Stomach (tissue), 9 donors: Measurements from ENCODE around the gene USP7. TPM values are rescaled to one million over a fixed set of nuclear protein-coding genes. Genes with fewer than 3 reads are reported as not detected.

Experiments used
- DNase-seq, 2 donors: peaks; one replicate each; pipeline versions ENCODE4 v3.0.0 to v3.0.0-alpha.2; 2013 to 2019
- H3K27ac ChIP-seq, 5 donors: fragments of 200-600 bp in 4 of 5; sonication (generic) in 4 of 5; one replicate each; pipeline ENCODE4 v1.5.1; 2013 to 2019; ENCODE audit warnings: mild to moderate bottlenecking in 1 of 5, moderate library complexity in 1 of 5
- H3K27me3 ChIP-seq, 3 donors: fragments of 200-600 bp; sonication (generic); one replicate each; pipeline ENCODE4 v1.5.1; 2017 to 2019; ENCODE audit warnings: mixed run types in 1 of 3
- H3K36me3 ChIP-seq, 4 donors: fragments of 200-600 bp; sonication (generic); 1 replicate in 3 of 4; 2 replicates in 1 of 4; pipeline ENCODE4 v1.5.1; 2016 to 2019
- H3K4me1 ChIP-seq, 4 donors: fragments of 200-600 bp; sonication (generic); one replicate each; pipeline ENCODE4 v1.5.1; 2016 to 2019
- H3K4me3 ChIP-seq, 4 donors: fragments of 200-600 bp; sonication (generic) in 3 of 4; one replicate each; pipeline ENCODE4 v1.5.1; 2016 to 2019; ENCODE audit warnings: mild to moderate bottlenecking in 1 of 4
- H3K9me3 ChIP-seq, 4 donors: fragments of 200-600 bp; sonication (generic); one replicate each; pipeline ENCODE4 v1.5.1; 2016 to 2019
- CTCF ChIP-seq, 7 experiments: fragments of 450-650 bp in 4 of 7; fragments of 200-600 bp in 3 of 7; sonication (generic) in 3 of 7; IDR thresholded peaks; one replicate each; pipeline ENCODE4 v1.5.1; 2016 to 2019; ENCODE audit warnings: antibody characterized with exemption in 7 of 7, control low read depth in 2 of 7, mild to moderate bottlenecking in 1 of 7
- EP300 ChIP-seq: sonication (generic); formaldehyde crosslinking; IDR thresholded peaks from one replicate; pipeline ENCODE4 v1.6.1; 2017; ENCODE audit warnings: antibody characterized with exemption
- POLR2A ChIP-seq, 4 donors: fragments of 450-650 bp; IDR thresholded peaks; one replicate each; pipeline ENCODE4 v1.6.1; 2016; ENCODE audit warnings: antibody characterized with exemption in 4 of 4, control low read depth in 2 of 4, mild to moderate bottlenecking in 1 of 4, moderate library complexity in 1 of 4
- POLR2AphosphoS5 ChIP-seq, 3 donors: sonication (generic); formaldehyde crosslinking; IDR thresholded peaks; one replicate each; pipeline ENCODE4 v1.6.1; 2016; ENCODE audit warnings: antibody characterized with exemption in 3 of 3
- WGBS, 5 donors: extraction: QIAGEN DNeasy Blood & Tissue Kit in 3 of 5; methylation state at CpG; one replicate each; pipeline versions ENCODE4 v1.1.5 to v1.1.7; 2013 to 2018; 5-methylcytosine and 5-hydroxymethylcytosine counted together
- intact Hi-C: fragments of 100-400 bp; cut with DNase I; formaldehyde crosslinking; loops from one replicate; pipeline ENCODE4 v1.15.1; 2023; ENCODE audit warnings: low total_unique reads
- polyA plus RNA-seq, 3 donors: library from polyadenylated mRNA; stranded (reverse); fragments of 200-250 nt; gene quantifications; one replicate each; pipeline ENCODE4 v1.2.3, GENCODE V29; 2013
- total RNA-seq, 5 donors: library from RNA; depleted of rRNA; stranded (reverse); fragments of >200 nt; gene quantifications; one replicate each; pipeline versions ENCODE4 v1.1.0 to v1.2.3, GENCODE V29; 2014 to 2016
- donor health status: healthy with polysubstance abuse.
- donor health status: Bipolar disorder and iron deficiency.
- donor health status: healthy.

Gene USP7
- total and polyA plus RNA-seq, 8 donors: 19.3 to 171 (median 58.0) TPM

DNA sequence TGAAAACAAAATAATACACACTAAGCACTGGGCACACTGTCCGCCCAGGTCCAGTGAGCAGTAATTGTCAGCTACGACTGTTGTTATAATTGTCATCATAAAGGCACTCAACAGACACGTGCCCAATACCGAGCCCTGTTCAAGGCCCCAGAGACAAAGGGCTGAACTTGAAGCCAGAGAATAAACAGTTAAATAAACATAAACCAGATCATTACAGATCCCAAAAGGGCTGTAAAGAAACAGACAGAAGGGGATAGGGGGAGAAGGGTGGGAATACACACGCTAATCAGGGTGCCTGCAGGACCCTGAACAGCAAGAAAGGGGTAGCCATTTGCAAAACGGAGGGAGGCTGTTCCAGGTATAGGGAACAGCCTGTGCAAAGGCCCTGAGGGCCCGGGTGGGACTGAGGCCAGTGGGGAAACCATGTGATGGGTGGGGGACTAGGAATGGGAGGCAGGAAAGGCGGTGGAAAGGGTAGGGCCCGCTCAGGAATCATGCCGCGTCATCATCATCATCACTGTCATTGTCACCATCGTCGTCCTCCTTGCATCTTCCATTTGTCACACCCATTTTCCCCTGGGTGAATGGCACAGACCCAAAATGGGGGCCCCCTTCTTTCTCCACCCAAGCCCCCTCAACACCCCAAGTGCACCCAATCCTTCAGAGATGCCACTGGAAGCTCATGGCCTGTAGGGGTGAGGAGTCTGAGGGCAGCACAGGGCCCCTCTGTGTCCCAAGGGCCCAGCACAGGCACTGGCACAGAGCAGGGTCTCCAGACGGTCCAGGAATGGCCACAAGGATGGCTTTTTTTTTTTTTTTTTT lies 101.2 kb downstream of the USP7 start:
- DNase-seq: no peak
- Histone ChIP-seq H3K27ac (peak overlapping the region in 4 of 5 donors; percentile 68 to 94 (median 81)), H3K4me3 (no peak overlapping the region), H3K27me3 (no peaks in the 10 kb centered on the region), H3K9me3 (no peaks in the 10 kb centered on the region), H3K36me3 (peaks cover 16 to 19% (median 18%) of the 10 kb centered on the region in 4 donors), H3K4me1 (peaks cover 77 to 94% (median 90%) of the 10 kb centered on the region in 4 donors)
- intact Hi-C loops: no loop called here
- TF ChIP-seq CTCF (IDR thresholded peaks at IDR 0.05) (no peak), EP300 (no peak), POLR2A (IDR thresholded peaks at IDR 0.05) (no peak), POLR2AphosphoS5 (IDR thresholded peaks at IDR 0.05) (no peak)
- 74 to 85% (median 79%) methylated on average over 14 of the region's 14 CpGs for WGBS, 5 donors

GRCh38 chr16:8861563-8862308 lies 102.0 kb downstream of the USP7 start:
- Histone ChIP-seq H3K9me3 (no peaks in the 10 kb centered on the region), H3K27me3 (no peaks in the 10 kb centered on the region), H3K4me1 (peaks cover 72 to 86% (median 83%) of the 10 kb centered on the region in 4 donors), H3K4me3 (no peak overlapping the region), H3K36me3 (peaks cover 19 to 23% (median 22%) of the 10 kb centered on the region in 4 donors), H3K27ac (peak overlapping the region; percentile 62 to 94 (median 74))
- no peak for DNase-seq
- WGBS, 5 donors: 61 to 81% (median 63%) methylated on average over 9 to 14 of the region's 14 CpGs
- TF ChIP-seq POLR2AphosphoS5 (IDR thresholded peaks at IDR 0.05) (peak in 1 of 3 donors; percentile 10), CTCF (IDR thresholded peaks at IDR 0.05) (no peak)
- intact Hi-C loops: no loop called here

DNA sequence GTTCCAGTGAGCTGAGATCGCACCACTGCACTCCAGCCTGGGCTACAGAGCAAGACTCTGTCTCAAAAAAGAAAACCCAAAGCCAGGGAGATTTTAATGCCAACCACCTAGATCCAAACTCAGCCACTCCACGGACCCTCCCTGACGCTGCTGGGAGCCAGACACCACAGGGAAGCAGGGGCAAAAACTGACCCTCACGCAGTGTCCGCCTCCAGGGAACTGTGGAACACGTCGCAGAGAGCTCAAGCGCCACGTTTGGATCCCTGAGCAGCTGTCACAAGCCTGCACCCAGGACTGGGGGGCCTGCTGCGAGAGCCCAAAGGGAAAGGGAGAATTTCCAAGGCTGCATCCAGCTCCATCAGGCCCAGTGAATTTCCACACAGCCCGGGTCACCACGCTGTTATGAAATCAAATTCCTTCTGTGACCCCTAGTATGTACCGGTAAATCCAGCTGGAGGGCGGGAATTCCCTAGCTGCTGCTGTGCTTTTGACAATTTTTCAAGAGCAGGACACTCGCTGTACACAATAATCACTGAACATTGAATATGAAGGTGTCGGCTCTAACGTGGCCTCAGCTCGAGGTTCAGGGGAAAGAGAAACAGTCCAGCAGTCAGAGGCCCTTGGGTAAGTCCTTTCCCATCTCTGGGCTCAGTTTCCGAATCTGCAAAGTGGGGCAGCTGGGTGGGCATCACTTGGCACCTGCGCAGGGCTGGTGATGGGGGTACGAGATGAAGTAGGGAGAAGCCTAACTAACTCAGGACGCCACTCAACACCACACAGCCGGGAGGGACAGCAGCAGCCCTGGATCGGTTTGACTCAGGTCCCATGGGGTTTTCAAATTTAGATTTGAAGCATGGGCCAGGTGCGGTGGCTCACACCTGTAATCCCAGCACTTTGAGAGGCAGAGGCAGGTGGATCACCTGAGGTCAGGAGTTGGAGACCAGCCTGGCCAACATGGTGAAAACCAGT lies 103.5 kb downstream of the USP7 start:
- Histone ChIP-seq H3K27me3 (no peaks in the 10 kb centered on the region), H3K27ac (peak overlapping the region; percentile 33 to 94 (median 74)), H3K4me1 (peaks cover 57 to 73% (median 69%) of the 10 kb centered on the region in 4 donors), H3K4me3 (peak overlapping the region in 1 of 4 donors; percentile 6), H3K36me3 (peaks cover 32 to 38% (median 37%) of the 10 kb centered on the region in 4 donors), H3K9me3 (no peaks in the 10 kb centered on the region)
- WGBS, 5 donors: 42 to 63% (median 45%) methylated on average over 22 to 25 of the region's 25 CpGs
- intact Hi-C loops: no loop called here
- TF ChIP-seq EP300 (no peak), POLR2AphosphoS5 (IDR thresholded peaks at IDR 0.05) (peak; percentile 43 to 82 (median 57)), POLR2A (IDR thresholded peaks at IDR 0.05) (no peak), CTCF (IDR thresholded peaks at IDR 0.05) (no peak)
- DNase-seq: peak; percentile 55 to 76
